ENCODE data around the gene ERMARD.

DNA sequence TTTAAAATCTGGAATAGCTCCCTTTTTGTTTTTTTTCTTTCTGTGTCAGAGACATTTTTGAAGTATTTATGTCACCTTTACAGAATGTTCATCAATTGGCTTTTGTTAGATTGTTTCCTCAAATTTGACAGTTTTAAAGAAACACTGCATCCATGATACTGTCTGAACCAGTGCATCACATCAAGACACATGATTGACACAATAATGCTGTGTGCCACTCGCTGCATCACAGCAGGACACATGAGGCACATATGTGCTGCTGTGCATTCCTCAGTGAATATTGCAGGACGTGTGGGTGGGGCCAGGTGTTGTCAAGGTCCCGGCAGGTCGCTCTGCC lies 37.4 kb downstream of the ERMARD start:
- TF ChIP-seq, protein P1, sequence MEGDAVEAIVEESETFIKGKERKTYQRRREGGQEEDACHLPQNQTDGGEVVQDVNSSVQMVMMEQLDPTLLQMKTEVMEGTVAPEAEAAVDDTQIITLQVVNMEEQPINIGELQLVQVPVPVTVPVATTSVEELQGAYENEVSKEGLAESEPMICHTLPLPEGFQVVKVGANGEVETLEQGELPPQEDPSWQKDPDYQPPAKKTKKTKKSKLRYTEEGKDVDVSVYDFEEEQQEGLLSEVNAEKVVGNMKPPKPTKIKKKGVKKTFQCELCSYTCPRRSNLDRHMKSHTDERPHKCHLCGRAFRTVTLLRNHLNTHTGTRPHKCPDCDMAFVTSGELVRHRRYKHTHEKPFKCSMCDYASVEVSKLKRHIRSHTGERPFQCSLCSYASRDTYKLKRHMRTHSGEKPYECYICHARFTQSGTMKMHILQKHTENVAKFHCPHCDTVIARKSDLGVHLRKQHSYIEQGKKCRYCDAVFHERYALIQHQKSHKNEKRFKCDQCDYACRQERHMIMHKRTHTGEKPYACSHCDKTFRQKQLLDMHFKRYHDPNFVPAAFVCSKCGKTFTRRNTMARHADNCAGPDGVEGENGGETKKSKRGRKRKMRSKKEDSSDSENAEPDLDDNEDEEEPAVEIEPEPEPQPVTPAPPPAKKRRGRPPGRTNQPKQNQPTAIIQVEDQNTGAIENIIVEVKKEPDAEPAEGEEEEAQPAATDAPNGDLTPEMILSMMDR (conservative IDR thresholded peaks at IDR 0.05 in 1 of 2, IDR thresholded peaks at IDR 0.05 in 1 of 2; ENCODE audit: low read depth in 1 of 2, low read length in 2 of 2), result no peak
- no peak for TF ChIP-seq EZH2 (IDR thresholded peaks at IDR 0.05; ENCODE audit: low read length, missing control alignments)
